Mesothelial cell of epicardium (in vitro differentiated cells): ENCODE results near the gene ST3GAL3. TPM values are rescaled to one million over a fixed set of nuclear protein-coding genes. Genes with fewer than 3 reads are reported as not detected.
A peak's percentile ranks its signal among the peaks of the same experiment; 100 is the strongest.

Experiments
- DNase-seq, 2 experiments: peaks; one replicate each; pipeline ENCODE4 v3.0.0; 2021; ENCODE audit warnings: low spot score in 2 of 2; ENCODE audit not compliant: unreplicated experiment in 2 of 2
- H3K27ac Mint-ChIP-seq: 2 replicates; pipeline ENCODE4 v1.8.0; 2021; ENCODE audit warnings: mixed read lengths
- H3K27me3 Mint-ChIP-seq: 2 replicates; pipeline ENCODE4 v1.8.0; 2021; ENCODE audit warnings: low read depth, mixed read lengths
- H3K36me3 Mint-ChIP-seq: 2 replicates; pipeline ENCODE4 v1.8.0; 2021; ENCODE audit warnings: mixed read lengths
- H3K4me1 Mint-ChIP-seq: 2 replicates; pipeline ENCODE4 v1.8.0; 2021; ENCODE audit warnings: mixed read lengths
- H3K4me3 Mint-ChIP-seq: 2 replicates; pipeline ENCODE4 v1.8.0; 2021; ENCODE audit warnings: mild to moderate bottlenecking, moderate library complexity, mixed read lengths
- H3K9me3 Mint-ChIP-seq: 2 replicates; pipeline ENCODE4 v1.8.0; 2021; ENCODE audit warnings: mixed read lengths
- CTCF ChIP-seq: fragments of 200-600 bp; sonication (generic); IDR thresholded peaks from one replicate; pipeline ENCODE4 v1.5.0; 2021; ENCODE audit warnings: antibody characterized with exemption; ENCODE audit not compliant: unreplicated experiment
- microRNA-seq: library from miRNA; unstranded; fragments of <30 nt; microRNA quantifications from one replicate; pipeline ENCODE4 v1.2.0, GENCODE V29; 2021; ENCODE audit warnings: inconsistent platforms, mixed read lengths
- total RNA-seq: library from RNA; stranded (reverse); gene quantifications from 3 replicates; pipeline ENCODE4 v1.2.1, GENCODE V29; 2021

Gene ST3GAL3
- total RNA-seq, 1 donor from 2014 or later = 31.0 TPM

GRCh38 chr1:43978551-43979260, 271.4 kb downstream of the ST3GAL3 start, which contains the start of gene B4GALT2:
B4GALT2 (plus strand) TSS chr1:43979210; CDS start chr1:43981161, 1,951 bp downstream.
- Mint-ChIP-seq H3K27me3 (no peaks in the 10 kb centered on the region), H3K36me3 (peaks cover 16% of the 10 kb centered on the region), H3K4me1 (peaks cover 51% of the 10 kb centered on the region), H3K9me3 (no peaks in the 10 kb centered on the region), H3K4me3 (peak within 1 kb of the TSS; percentile 89), H3K27ac (peak within 1 kb of the TSS; percentile 82)
- peak in 1 of 2 experiments; percentile 60 for DNase-seq
- no peak for TF ChIP-seq CTCF

- H3K27me3 Mint-ChIP-seq = no peaks in the 10 kb centered on the region
- no peak overlapping the region for H3K4me3 Mint-ChIP-seq
- peaks cover 46% of the 10 kb centered on the region for H3K4me1 Mint-ChIP-seq
- H3K27ac Mint-ChIP-seq = no peak overlapping the region
- TF ChIP-seq CTCF = no peak
- DNase-seq = no peak
- H3K36me3 Mint-ChIP-seq = peaks cover 18% of the 10 kb centered on the region
- no peaks in the 10 kb centered on the region for H3K9me3 Mint-ChIP-seq
Measured at GRCh38 chr1:43979261-43979527, 271.9 kb downstream of the ST3GAL3 start.

- peaks cover 44% of the 10 kb centered on the region for H3K4me1 Mint-ChIP-seq
- H3K27me3 Mint-ChIP-seq = no peaks in the 10 kb centered on the region
- H3K27ac Mint-ChIP-seq = peak overlapping the region; percentile 82
- H3K9me3 Mint-ChIP-seq = no peaks in the 10 kb centered on the region
- TF ChIP-seq CTCF = no peak
- DNase-seq = peak in 1 of 2 experiments; percentile 61
- peak overlapping the region; percentile 85 for H3K4me3 Mint-ChIP-seq
- H3K36me3 Mint-ChIP-seq = peaks cover 21% of the 10 kb centered on the region
Measured at GRCh38 chr1:43979528-43980254, 272.4 kb downstream of the ST3GAL3 start.

GRCh38 chr1:43980255-43981134, 273.2 kb downstream of the ST3GAL3 start:
- peak overlapping the region; percentile 85 for H3K4me3 Mint-ChIP-seq
- peaks cover 21% of the 10 kb centered on the region for H3K36me3 Mint-ChIP-seq
- no peaks in the 10 kb centered on the region for H3K9me3 Mint-ChIP-seq
- TF ChIP-seq CTCF = no peak
- no peak for DNase-seq
- no peaks in the 10 kb centered on the region for H3K27me3 Mint-ChIP-seq
- H3K27ac Mint-ChIP-seq = peak overlapping the region; percentile 82
- peaks cover 42% of the 10 kb centered on the region for H3K4me1 Mint-ChIP-seq

Small RNA genes lying within 50 kb of the gene (microRNA-seq; reads per million reads assigned to microRNA genes)
- gene MIR6079 = not detected

Other genes starting within 250 kb of the ST3GAL3 start
- 464 to 475 TPM (median 471 TPM) in 3 replicates for gene PTPRF, start 176.7 kb upstream of the ST3GAL3 start, total RNA-seq
- 82.6 to 93.2 TPM (median 83.0 TPM) in 3 replicates for gene KDM4A, start 57.4 kb upstream of the ST3GAL3 start, total RNA-seq
- 1.2 to 2.0 TPM (median 1.6 TPM) in 3 replicates for gene ARTN, start 226.3 kb downstream of the ST3GAL3 start, total RNA-seq
- gene IPO13, start 239.4 kb downstream of the ST3GAL3 start, total RNA-seq = 21.8 to 26.4 TPM (median 23.2 TPM) in 3 replicates